ENCODE results near the gene NRXN2.

DNA sequence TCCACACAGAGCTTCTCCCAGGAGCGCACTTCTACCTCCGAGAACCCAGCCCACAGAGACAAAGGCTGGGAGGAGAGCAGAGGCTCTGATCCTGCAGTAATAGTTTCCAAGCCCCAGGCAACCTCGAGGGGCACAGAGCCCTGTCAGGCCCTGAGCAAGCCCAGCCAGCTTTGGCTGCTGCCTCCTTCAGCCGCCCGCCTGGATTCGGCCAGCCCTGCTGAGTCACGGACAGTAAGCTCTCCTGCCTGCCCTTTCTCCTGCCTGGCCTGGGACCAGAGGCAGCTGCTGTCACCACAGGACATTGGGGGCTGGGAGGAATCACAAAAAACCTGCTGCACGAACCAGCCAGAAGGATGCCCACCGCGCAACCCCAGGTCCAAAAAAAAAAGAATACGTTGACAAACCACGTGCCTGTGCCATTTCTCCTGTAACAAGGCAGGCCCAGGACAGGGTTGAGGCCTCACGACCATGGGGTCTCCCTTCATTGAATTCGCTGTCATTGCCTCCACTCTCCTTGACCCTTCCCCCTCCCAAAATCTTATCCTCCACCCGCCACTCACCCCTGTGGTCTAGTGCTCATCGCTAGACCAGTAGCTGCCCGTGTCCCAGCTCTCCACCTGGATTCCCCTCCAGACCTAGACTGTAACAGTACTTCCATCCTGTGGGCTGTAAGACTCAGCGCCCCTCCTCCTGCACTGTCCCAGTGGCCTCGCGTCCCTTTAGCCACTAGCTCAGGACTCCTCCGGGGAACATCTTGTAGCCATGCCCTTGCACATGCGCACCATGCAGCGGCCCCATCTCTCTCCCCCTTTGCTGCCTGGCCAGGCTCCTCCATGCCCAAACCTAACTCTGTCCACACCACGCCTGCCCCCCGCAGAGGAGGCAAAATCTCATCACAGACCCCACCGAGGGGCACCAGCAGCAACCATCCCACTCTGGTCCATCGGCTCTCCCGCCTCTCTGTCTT is 139.4 kb downstream of the NRXN2 start:
- TF ChIP-seq, protein P1, sequence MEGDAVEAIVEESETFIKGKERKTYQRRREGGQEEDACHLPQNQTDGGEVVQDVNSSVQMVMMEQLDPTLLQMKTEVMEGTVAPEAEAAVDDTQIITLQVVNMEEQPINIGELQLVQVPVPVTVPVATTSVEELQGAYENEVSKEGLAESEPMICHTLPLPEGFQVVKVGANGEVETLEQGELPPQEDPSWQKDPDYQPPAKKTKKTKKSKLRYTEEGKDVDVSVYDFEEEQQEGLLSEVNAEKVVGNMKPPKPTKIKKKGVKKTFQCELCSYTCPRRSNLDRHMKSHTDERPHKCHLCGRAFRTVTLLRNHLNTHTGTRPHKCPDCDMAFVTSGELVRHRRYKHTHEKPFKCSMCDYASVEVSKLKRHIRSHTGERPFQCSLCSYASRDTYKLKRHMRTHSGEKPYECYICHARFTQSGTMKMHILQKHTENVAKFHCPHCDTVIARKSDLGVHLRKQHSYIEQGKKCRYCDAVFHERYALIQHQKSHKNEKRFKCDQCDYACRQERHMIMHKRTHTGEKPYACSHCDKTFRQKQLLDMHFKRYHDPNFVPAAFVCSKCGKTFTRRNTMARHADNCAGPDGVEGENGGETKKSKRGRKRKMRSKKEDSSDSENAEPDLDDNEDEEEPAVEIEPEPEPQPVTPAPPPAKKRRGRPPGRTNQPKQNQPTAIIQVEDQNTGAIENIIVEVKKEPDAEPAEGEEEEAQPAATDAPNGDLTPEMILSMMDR (IDR thresholded peaks at IDR 0.05; ENCODE audit: low read depth, low read length, poor library complexity, severe bottlenecking), result no peak
- no peak for TF ChIP-seq EZH2phosphoT487 (IDR thresholded peaks at IDR 0.05; ENCODE audit: borderline replicate concordance, low read length)
